Transverse colon (tissue), 3 donors: ENCODE measurements around the gene HAT1.

Experiments
- EP300 ChIP-seq: sonication (generic); formaldehyde crosslinking; IDR thresholded peaks from one replicate; pipeline ENCODE4 v1.6.1; 2017; ENCODE audit warnings: antibody characterized with exemption, low read depth
- POLR2AphosphoS5 ChIP-seq, 3 donors: sonication (generic); formaldehyde crosslinking; IDR thresholded peaks; one replicate each; pipeline ENCODE4 v1.6.1; 2016; ENCODE audit warnings: antibody characterized with exemption in 3 of 3

DNA sequence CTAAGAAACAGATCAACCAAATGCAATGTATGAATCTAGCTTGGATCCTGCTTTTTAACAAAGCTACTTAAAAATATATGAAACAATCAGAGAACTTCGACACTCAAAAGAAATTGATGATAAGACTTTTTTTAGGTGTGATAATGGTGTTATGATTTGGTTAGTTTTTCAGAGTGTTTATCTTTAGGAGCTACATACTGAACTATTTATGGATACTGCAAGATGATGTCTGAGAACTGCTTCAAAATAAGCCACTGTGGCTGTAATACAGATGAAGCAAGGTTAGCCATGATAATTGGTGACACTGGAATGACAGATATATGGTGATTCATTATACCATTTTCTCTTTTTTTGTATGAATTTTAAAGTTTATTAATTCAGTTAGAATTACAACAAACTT is 42.4 kb upstream of the HAT1 start:
- TF ChIP-seq EP300 (no peak), POLR2AphosphoS5 (IDR thresholded peaks at IDR 0.05) (no peak)
